Body of pancreas (tissue), 4 donors: ENCODE results near the gene SLC4A9.

Experiments used
- POLR2A ChIP-seq, 3 donors: fragments of 450-650 bp; IDR thresholded peaks; one replicate each; pipeline ENCODE4 v1.6.1; 2016; ENCODE audit warnings: antibody characterized with exemption in 3 of 3, mild to moderate bottlenecking in 2 of 3
- TF ChIP-seq, protein P1 (sequence below), 7 experiments: fragments of 450-650 bp in 4 of 7; fragments of 200-600 bp in 3 of 7; sonication (generic) in 3 of 7; IDR thresholded peaks; one replicate each; pipeline ENCODE4 v1.5.1; 2016 to 2019; ENCODE audit warnings: antibody characterized with exemption in 7 of 7

DNA sequence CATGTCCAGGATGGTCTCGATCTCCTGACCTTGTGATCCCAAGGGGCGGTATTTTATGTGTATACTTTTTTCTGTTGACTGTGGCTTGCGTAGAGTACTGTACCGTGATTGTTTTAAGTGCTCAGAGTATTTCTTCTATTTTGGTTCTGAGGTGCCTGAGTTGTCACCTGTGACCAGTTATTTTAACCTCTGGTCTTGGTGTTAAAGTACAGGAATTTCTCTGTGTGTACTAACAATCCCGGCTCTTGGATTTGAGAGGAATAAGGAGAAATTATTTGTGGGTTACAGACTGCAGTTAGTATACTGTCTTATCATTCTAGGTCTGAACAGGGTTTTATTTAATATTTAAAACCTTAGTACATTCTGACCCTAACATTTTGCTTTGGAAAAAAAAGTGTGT lies 43.6 kb downstream of the SLC4A9 start:
- TF ChIP-seq, protein P1, sequence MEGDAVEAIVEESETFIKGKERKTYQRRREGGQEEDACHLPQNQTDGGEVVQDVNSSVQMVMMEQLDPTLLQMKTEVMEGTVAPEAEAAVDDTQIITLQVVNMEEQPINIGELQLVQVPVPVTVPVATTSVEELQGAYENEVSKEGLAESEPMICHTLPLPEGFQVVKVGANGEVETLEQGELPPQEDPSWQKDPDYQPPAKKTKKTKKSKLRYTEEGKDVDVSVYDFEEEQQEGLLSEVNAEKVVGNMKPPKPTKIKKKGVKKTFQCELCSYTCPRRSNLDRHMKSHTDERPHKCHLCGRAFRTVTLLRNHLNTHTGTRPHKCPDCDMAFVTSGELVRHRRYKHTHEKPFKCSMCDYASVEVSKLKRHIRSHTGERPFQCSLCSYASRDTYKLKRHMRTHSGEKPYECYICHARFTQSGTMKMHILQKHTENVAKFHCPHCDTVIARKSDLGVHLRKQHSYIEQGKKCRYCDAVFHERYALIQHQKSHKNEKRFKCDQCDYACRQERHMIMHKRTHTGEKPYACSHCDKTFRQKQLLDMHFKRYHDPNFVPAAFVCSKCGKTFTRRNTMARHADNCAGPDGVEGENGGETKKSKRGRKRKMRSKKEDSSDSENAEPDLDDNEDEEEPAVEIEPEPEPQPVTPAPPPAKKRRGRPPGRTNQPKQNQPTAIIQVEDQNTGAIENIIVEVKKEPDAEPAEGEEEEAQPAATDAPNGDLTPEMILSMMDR (IDR thresholded peaks at IDR 0.05) = no peak
- TF ChIP-seq POLR2A (IDR thresholded peaks at IDR 0.05) = no peak
